DND-41 (cell line): ENCODE results near the gene CFD.

Experiments used
- ATAC-seq: fragments of 200-7000 bp; cut with Tn5 transposase; 3 replicates; pipeline ENCODE4 v1.9.1; 2021; ENCODE audit warnings: low read depth; ENCODE audit not compliant: insufficient read depth
- DNase-seq: peaks from one replicate; pipeline ENCODE4 v3.0.0-alpha.2; 2020
- H2AFZ ChIP-seq: 2 replicates; pipeline ENCODE4 v1.6.0; 2012; ENCODE audit warnings: low read depth, low read length
- H3K27ac ChIP-seq: 2 replicates; pipeline ENCODE4 v1.5.1; 2012; ENCODE audit warnings: low read length, inconsistent platforms
- H3K27me3 ChIP-seq: fragments of 200-600 bp; sonication (generic); 2 replicates; pipeline ENCODE4 v1.6.0; 2012; ENCODE audit warnings: low read length, mild to moderate bottlenecking, inconsistent platforms; ENCODE audit not compliant: insufficient read depth, poor library complexity
- H3K36me3 ChIP-seq: 2 replicates; pipeline ENCODE4 v1.5.1; 2012; ENCODE audit warnings: low read length, inconsistent platforms; ENCODE audit not compliant: insufficient read depth
- H3K4me1 ChIP-seq: 2 replicates; pipeline ENCODE4 v1.5.1; 2012; ENCODE audit warnings: mild to moderate bottlenecking, low read length; ENCODE audit not compliant: insufficient read depth
- H3K4me2 ChIP-seq: 2 replicates; pipeline ENCODE4 v1.6.0; 2012; ENCODE audit warnings: mild to moderate bottlenecking, moderate library complexity, low read length, inconsistent platforms; ENCODE audit not compliant: insufficient read depth
- H3K4me3 ChIP-seq, 2 experiments: fragments of 200-600 bp in 1 of 2; shearing (Covaris generic) in 1 of 2; 2 replicates each; pipeline ENCODE4 v1.5.1; 2012 to 2016; ENCODE audit warnings: inconsistent platforms in 2 of 2, low read length in 2 of 2, mild to moderate bottlenecking in 2 of 2, low read depth in 1 of 2, moderate library complexity in 1 of 2
- H3K79me2 ChIP-seq: 2 replicates; pipeline ENCODE4 v1.6.0; 2012; ENCODE audit warnings: low read length, inconsistent platforms; ENCODE audit not compliant: insufficient read depth
- H3K9ac ChIP-seq: 2 replicates; pipeline ENCODE4 v1.6.0; 2012; ENCODE audit warnings: low read depth, mild to moderate bottlenecking, inconsistent platforms, low read length, moderate library complexity
- H3K9me3 ChIP-seq: 2 replicates; pipeline ENCODE4 v1.5.1; 2012; ENCODE audit warnings: low read length, moderate library complexity, mild to moderate bottlenecking, inconsistent platforms; ENCODE audit not compliant: insufficient read depth, severe bottlenecking
- H4K20me1 ChIP-seq: 2 replicates; pipeline ENCODE4 v1.6.0; 2012; ENCODE audit warnings: low read length; ENCODE audit not compliant: insufficient read depth
- EZH2 ChIP-seq: IDR thresholded peaks from 3 replicates; pipeline ENCODE4 v1.6.1; 2012; ENCODE audit warnings: borderline replicate concordance, low read depth, mild to moderate bottlenecking, moderate library complexity, low read length, inconsistent platforms; ENCODE audit not compliant: severe bottlenecking
- TF ChIP-seq, protein P1 (sequence below): IDR thresholded peaks from 2 replicates; pipeline ENCODE4 v1.5.1; 2012; ENCODE audit warnings: borderline replicate concordance, low read length, moderate library complexity, mild to moderate bottlenecking; ENCODE audit not compliant: poor library complexity, severe bottlenecking; ENCODE audit errors: extremely low read depth

CFD gene

DNA sequence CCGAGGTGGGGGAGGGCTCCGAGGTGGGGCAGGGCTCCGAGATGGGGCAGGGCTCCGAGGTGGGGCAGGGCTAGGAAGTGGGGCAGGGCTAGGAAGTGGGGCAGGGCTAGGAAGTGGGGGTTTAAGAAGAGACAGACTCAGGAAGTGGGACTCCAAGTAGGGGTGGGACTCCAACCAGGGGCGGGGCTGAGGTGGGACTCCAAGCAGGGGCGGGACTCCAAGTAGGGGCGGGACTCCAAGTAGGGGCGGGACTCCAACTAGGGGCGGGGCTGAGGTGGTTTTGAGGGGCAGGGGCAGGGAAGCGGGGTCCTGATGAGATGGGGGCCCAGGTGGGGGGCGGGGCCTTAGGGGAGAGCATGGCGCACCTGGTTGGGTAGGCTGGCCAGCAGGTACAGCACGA, 13.6 kb downstream of the CFD start:
- no peak overlapping the region for H3K27ac ChIP-seq
- H3K9ac ChIP-seq: no peak overlapping the region
- H2AFZ ChIP-seq: no peak overlapping the region
- peak; percentile 91 for ATAC-seq
- TF ChIP-seq, protein P1, sequence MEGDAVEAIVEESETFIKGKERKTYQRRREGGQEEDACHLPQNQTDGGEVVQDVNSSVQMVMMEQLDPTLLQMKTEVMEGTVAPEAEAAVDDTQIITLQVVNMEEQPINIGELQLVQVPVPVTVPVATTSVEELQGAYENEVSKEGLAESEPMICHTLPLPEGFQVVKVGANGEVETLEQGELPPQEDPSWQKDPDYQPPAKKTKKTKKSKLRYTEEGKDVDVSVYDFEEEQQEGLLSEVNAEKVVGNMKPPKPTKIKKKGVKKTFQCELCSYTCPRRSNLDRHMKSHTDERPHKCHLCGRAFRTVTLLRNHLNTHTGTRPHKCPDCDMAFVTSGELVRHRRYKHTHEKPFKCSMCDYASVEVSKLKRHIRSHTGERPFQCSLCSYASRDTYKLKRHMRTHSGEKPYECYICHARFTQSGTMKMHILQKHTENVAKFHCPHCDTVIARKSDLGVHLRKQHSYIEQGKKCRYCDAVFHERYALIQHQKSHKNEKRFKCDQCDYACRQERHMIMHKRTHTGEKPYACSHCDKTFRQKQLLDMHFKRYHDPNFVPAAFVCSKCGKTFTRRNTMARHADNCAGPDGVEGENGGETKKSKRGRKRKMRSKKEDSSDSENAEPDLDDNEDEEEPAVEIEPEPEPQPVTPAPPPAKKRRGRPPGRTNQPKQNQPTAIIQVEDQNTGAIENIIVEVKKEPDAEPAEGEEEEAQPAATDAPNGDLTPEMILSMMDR: no peak
- TF ChIP-seq EZH2: no peak
- H3K4me3 ChIP-seq: no peak overlapping the region
- no peaks in the 10 kb centered on the region for H3K79me2 ChIP-seq
- H3K9me3 ChIP-seq: no peaks in the 10 kb centered on the region
- no peaks in the 10 kb centered on the region for H3K27me3 ChIP-seq
- peak; percentile 80 for DNase-seq
- H4K20me1 ChIP-seq: peaks cover 5% of the 10 kb centered on the region; the same call in 1 of the 2 replicates
- H3K4me2 ChIP-seq: no peak overlapping the region
- no peaks in the 10 kb centered on the region for H3K4me1 ChIP-seq
- H3K36me3 ChIP-seq: peaks cover 68% of the 10 kb centered on the region

DNA sequence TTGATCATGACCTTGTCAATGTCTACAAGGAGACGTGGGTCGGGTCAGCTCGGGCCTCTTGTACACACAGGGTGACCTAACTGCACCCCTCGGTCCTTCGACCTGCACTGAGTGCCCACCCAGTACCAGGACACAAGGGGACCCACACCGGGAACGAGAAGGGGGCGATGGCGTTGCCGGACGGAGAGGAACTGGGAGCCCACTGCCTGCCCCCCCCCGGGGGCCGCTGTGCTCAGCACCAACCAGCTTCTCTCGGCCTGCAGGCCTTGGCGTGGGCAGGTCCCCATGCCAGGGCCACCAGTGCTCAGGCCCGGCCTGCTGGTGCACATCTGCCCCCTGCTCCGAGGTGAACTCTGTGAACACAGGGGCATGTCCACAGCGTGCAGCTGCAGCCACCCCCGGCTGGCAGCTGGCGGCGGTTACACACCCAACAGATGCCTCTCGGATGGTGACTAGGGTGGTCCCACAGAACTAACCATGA, 14.1 kb downstream of the CFD start:
- no peak for DNase-seq
- H4K20me1 ChIP-seq: peaks cover 5% of the 10 kb centered on the region; the same call in 1 of the 2 replicates
- no peaks in the 10 kb centered on the region for H3K9me3 ChIP-seq
- TF ChIP-seq, protein P1: no peak
- TF ChIP-seq EZH2: no peak
- ATAC-seq: no peak
- no peaks in the 10 kb centered on the region for H3K4me1 ChIP-seq
- no peak overlapping the region for H3K4me2 ChIP-seq
- no peak overlapping the region for H3K4me3 ChIP-seq
- no peak overlapping the region for H3K27ac ChIP-seq
- H3K27me3 ChIP-seq: no peaks in the 10 kb centered on the region
- H3K9ac ChIP-seq: no peak overlapping the region
- no peaks in the 10 kb centered on the region for H3K79me2 ChIP-seq
- H3K36me3 ChIP-seq: peaks cover 62% of the 10 kb centered on the region
- H2AFZ ChIP-seq: no peak overlapping the region

DNA sequence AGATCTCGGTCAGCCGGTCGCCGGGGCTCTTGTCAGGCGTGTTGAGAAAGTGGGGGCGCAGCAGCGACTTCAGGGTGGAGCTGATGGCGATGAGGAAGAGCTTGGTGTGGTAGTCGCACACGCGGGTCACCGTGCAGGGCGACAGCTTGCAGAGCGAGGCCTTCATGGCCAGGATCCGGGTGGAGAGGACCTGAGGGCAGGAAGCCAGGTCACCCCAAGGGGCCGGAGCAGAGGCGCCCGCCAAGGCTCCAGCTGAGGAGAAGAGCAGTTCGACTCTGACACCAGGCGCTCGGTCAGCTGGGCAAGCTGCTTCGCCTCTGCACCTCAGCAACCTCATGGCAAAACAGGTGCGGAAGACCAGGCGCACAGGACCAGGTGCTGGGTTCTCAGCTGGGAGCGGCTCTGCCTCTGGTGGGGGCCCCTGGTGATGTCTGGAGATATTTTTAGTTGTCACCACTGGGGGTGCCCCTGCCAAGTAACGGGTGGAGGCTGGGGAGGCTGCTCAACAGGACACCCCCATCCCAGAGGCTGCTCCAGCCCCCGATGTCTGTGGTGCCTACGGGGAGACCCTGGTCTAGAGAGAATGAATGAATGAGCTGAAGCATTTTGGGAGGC, 15.9 kb downstream of the CFD start:
- no peak for TF ChIP-seq EZH2
- TF ChIP-seq, protein P1: no peak
- ATAC-seq: no peak
- no peaks in the 10 kb centered on the region for H3K4me1 ChIP-seq
- H3K4me2 ChIP-seq: no peak overlapping the region
- no peak overlapping the region for H3K27ac ChIP-seq
- no peak overlapping the region for H3K9ac ChIP-seq
- H3K79me2 ChIP-seq: no peaks in the 10 kb centered on the region
- no peak for DNase-seq
- H3K9me3 ChIP-seq: no peaks in the 10 kb centered on the region
- H3K4me3 ChIP-seq: no peak overlapping the region
- H3K36me3 ChIP-seq: peaks cover 59% of the 10 kb centered on the region
- H3K27me3 ChIP-seq: no peaks in the 10 kb centered on the region
- H4K20me1 ChIP-seq: peaks cover 5% of the 10 kb centered on the region; the same call in 1 of the 2 replicates
- no peak overlapping the region for H2AFZ ChIP-seq
